ENCODE measurements around the gene FEZ2.

FEZ2 gene

DNA sequence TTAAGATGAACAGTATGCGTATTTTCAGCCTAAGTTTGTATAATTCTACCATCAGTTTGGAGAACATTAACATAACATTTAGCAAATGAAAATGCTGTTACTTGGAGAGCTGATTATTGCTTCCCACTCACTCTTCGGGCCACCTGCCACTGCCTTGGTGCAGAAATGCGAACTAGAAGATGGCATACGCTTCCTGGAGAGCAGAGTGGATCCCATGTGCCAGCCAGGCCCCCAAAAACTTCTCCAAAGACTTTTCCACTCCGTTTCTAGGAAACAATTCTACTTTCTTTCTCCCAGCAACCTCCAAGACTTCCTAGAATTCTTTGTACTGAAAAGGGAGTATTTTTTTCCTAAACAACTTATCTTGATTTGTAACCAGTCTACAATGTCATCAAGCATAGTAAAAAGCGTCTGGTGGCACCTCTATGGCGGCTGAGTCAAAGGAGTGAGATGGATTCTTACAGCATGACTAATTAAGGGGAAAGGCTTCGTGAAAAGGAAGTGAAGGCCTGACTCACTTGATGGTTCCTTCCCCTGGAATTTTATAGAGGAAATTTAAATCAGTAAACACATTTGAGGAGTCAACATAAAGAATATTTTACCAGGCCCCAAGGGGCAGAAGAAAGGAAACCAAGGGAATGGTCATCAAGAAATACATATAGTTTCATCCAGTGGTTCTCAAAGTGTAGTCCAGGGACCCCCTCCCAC lies 36.6 kb downstream of the FEZ2 start:
- no peak for DNase-seq (ENCODE audit: low read depth in 3 of 3)

GRCh38 chr2:36560726-36561125 lies 37.2 kb downstream of the FEZ2 start:
- no peak for DNase-seq (ENCODE audit: low read depth in 3 of 3)

- DNase-seq (ENCODE audit: low read depth in 3 of 3) = no peak
Measured at GRCh38 chr2:36559221-36559942, 38.6 kb downstream of the FEZ2 start.

GRCh38 chr2:36556842-36557241 lies 41.1 kb downstream of the FEZ2 start:
- no peak for DNase-seq (ENCODE audit: low read depth in 3 of 3)

DNA sequence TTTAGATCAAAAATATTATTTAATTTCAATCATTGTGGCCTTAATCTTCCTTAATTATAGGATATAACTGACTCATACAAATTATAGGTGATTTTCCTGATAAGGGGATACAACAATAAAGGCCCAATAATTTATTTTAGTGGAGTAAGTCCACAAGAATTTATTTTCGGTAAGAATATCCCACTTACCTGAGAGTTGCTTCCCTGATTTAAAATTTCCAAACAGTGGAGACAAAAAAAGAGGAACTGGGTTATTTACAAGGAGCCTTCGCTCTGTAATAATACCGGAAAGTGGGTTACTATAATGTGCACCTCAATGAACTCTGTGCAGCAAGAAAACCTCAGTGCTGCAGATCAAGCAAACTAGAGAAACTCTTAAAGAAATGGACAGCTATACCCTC lies 42.2 kb downstream of the FEZ2 start:
- DNase-seq (ENCODE audit: low read depth in 3 of 3) = no peak

DNA sequence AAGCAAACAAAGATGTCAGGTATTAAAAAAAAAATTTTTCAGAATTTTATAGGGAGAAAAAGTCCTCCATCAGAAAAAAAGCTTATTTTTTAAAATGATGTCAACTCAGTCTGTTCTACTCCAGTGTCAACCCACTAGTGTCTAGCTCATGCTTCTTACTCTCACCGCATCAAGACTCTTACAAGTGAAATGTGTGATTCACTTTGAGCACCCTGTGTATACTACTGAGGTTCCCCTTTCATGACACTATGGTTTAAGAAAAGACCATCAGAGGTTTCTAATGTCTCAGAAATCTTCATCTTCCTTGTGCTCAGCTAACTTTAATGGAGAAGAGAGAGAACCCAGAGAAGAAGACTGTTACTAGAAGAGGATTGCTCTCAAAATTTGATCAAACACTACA lies 43.4 kb downstream of the FEZ2 start:
- no peak for DNase-seq (ENCODE audit: low read depth in 3 of 3)

DNA sequence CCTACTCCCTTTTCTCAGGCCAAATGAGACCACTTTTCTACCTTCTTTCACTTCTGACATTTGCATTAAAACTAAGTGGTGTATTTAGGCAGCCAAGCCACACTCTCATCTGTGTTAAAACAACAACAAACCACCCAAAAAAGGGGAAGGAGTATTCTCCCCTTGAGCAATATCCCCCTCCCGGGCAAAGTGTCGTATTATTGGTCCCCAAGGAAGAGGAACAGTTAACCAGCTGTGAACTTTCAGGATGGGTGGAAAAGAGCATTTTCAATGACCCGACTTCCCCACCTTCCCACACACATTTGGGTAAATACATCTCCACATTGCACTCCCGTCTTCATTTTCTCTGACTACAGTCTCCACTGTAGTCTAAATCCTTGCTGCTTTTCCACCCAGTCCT lies 44.3 kb downstream of the FEZ2 start:
- DNase-seq (ENCODE audit: low read depth in 3 of 3) = no peak

GRCh38 chr2:36550006-36550405 lies 48.0 kb downstream of the FEZ2 start:
- DNase-seq (ENCODE audit: low read depth in 3 of 3) = no peak

DNA sequence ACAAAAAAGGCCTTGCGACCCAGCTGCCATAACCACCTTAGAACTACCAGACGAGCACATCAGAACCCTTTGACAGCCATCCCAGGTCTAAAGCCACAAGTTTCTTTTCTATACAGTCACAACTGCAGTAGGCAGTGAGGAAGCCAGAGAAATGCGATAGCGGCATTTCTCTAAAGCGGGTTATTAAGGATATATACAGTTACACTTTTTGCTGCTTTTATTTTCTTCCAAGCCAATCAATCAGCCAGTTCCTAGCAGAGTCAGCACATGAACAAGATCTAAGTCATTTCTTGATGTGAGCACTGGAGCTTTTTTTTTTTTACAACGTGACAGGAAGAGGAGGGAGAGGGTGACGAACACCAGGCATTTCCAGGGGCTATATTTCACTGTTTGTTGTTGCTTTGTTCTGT lies 48.8 kb downstream of the FEZ2 start:
- no peak for DNase-seq (ENCODE audit: low read depth in 3 of 3)

DNA sequence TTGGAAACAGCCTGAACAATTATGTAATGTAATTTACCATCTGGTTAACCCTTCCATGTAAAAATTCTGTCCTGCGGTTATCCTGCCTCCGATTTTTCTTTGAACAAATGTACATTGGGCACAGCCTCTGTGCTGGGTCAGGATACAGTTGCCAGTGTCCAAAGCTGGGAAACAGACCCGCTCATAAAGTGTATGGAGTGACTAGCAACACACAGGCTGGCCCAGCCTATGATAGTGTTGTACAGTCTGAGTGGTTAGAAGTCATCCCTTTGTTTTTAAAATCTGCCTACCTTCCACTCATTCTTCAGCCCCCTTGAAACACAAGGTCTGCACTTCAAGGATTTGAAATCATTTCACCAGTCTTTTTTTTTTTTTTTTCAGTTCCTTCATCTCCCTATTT lies 50.1 kb downstream of the FEZ2 start:
- no peak for DNase-seq (ENCODE audit: low read depth in 3 of 3)

GRCh38 chr2:36545871-36546416 lies 52.0 kb downstream of the FEZ2 start:
- DNase-seq (ENCODE audit: low read depth in 3 of 3) = no peak

GRCh38 chr2:36544638-36545338 lies 53.2 kb downstream of the FEZ2 start:
- DNase-seq (ENCODE audit: low read depth in 3 of 3) = no peak

DNA sequence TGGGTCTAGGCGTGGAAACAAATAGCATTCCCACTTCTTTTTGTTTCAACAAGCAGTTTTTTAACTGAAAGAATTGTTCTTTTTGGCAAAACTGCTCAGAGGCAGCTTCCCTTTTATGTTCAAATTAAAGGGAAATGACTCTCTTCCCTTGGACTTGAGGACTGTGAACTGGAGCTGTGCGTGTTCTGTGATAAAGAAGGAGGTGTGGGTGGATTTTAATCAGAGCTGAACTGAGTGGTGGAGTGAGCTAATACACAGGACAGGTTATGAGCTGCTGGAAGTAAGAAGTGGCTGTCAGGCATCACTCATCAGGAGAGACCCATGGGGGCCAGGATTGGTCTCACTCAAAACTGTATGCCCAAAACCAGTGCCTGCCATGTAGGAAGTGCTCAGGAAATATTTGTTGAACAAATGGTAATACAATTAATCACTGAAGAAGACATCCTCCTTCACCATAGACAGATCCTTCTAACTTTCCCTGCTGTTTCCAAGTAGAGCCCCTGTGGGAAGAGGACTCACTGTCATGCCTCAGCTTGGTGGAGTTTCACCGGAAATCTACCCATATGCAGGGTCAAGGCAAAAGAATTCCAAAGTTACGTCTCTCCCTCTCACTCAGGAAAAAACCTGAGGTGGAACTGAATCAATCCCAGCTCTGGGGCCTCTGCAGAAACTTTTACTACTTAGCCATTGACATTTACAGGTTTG lies 55.9 kb downstream of the FEZ2 start:
- no peak for DNase-seq (ENCODE audit: low read depth in 3 of 3)

- DNase-seq (ENCODE audit: low read depth in 3 of 3) = no peak
Measured at GRCh38 chr2:36540986-36541754, 56.8 kb downstream of the FEZ2 start.

DNA sequence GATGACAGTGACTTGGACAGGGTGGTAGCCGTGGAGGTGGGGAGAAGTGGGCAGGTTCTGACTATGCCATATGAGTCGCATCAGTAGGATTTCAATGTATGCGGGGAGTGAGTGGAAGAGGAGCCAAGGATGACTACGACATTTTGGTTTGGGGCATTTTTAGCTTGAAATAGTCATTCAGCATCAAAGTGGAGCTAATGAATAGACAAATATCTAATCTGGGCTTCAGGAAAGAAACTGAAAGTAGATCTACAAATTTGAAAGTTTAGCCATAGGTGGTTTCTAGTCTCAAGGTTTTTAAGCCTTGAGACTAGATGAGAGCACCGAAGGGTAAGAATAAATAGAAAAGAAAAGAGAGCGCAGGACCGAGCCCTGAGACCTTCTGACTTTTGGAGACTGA lies 58.3 kb downstream of the FEZ2 start:
- DNase-seq (ENCODE audit: low read depth in 3 of 3) = no peak

- DNase-seq (ENCODE audit: low read depth in 3 of 3) = no peak
Measured at GRCh38 chr2:36538335-36538734, 59.6 kb downstream of the FEZ2 start.

DNA sequence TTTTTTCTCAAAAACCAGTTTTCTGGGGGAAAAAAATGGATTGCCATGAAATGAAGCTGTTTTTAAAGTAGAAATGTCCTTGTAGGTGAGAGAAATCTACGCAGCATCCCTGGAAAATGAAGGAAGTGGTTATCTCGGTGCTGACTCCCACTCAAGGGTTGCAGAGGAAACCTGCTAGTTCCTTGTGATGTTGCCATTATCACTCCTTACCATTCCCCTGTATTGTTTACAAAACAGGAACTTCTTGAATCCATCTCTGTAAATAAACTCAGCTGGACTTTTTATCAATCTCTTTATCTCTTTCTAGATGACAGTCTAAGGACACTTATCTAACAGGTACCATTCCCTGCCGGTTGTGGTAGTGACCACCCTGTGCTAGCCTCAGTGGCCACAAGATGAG lies 61.2 kb downstream of the FEZ2 start:
- no peak for DNase-seq (ENCODE audit: low read depth in 3 of 3)

GRCh38 chr2:36535099-36535498 lies 62.9 kb downstream of the FEZ2 start:
- no peak for DNase-seq (ENCODE audit: low read depth in 3 of 3)

DNA sequence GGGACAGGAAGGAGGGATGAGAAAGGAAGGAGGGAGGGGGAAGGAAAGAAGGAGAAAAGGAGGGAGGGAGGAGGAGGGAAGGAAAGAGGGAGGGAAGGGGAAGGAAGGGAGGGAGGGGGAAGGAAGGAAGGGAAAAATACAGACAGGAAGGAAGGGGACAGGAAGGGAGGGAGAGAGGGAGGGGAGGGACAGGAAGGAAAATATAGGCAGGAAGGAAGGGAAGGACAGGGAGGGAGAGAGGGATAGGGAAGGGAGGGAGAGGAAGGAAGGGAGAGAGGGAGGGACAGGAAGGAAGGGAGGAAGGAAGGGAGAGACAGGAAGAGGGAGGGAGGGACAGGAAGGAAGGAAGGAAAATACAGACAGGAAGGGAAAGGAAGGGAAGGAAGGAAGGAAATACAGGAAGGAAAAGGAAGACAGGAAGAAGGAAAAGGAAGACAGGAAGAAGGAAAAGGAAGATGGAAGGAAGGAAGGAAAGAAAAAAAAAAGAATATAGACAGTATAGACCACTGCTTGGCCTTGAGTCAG lies 63.6 kb downstream of the FEZ2 start:
- DNase-seq (ENCODE audit: low read depth in 3 of 3) = no peak

DNA sequence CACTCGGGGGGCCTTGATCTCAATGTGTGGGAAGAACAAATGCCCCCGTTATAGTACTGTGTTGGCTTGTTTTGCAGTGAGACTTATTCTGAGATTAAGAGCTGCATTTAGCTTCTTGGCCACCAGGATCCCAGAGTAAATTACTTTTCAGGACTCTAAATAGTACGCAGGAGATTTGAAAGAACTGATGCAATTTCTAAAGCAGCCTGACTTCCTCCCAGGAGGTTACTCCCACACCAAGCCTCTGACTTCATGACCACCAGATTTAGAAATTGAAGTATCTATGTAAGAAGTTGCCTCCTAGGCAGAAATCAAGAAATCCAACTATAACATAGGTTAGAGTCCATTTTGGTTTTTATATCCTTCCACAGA lies 67.0 kb downstream of the FEZ2 start:
- DNase-seq (ENCODE audit: low read depth in 3 of 3) = no peak
